ENCODE data around the gene GRAMD1B. TPM values are rescaled to one million over a fixed set of nuclear protein-coding genes. Genes with fewer than 3 reads are reported as not detected.

Gene GRAMD1B
- 13.1 TPM for polyA plus RNA-seq (2013, experiment 1 of 2)
- polyA plus RNA-seq (2013, experiment 2 of 2) = 12.8 TPM

DNA sequence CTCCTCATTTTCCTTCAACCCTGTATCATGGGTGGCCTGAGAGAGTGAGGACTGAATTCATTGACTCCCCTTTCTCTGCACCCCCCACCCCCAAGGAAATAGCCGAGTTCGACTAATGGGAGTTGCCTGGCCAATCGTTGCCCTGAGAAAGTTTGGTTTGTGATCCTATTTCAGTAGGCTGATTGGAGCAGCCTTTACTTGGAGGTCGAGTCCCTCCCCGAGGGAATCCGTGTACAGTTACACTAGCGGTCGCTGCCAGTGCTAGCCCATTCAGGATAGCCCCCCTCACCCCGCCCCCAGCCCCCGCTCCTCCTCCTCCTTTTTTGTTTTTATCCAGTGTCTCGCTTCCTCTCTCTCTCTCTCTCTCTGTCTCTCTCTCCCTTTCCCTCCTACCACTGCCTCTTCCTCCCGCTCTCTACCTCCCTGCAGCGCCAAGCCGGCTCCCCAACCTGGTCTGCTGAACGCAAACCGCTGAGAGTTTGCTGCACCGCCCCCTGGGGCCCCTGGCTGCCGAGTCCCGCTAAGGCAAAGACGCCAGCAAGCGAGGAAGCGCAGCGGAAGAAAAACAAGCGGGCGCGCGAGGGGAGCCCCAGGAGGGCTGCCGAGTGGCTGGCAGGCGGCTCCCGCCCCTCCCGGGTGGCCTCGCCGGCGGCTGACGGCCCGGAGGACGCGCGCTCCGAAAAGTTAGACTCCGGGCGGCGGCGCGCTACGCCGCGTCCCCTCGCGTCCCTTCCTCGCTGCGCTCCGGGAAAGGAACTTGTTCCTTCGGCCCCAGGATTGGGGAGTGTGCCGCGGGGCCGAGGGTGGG lies at the start of gene GRAMD1B:
Gene GRAMD1B (plus strand): TSS at position 357 of the 808 bp plus-strand sequence. CDS start 524 bp downstream, outside the sequence.
- WGBS, 2 donors (ENCODE audit: extremely low coverage in 2 of 2, insufficient read length in 2 of 2, insufficient replicate concordance in 1 of 2) = no CpG with 5 or more reads among the region's 57 CpGs

DNA sequence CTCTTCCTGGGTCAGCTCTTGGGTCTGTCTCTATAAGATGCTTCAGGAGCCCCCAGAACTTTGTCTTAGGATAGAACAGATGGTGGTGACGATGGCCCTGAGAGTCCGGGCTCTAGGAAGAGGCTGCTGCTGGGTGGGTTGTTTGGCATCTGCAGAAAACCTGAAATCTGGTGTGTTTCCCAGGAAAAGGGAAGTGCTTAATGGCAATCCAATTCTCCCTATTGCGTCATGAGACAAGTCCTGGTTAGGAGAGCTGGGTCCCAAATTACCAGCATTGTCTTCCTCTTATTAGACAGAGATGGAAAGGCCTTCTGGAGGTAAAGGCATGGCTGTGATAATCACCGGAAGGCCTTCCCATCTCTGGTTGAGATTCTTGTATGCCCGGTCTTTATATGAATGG lies 48.9 kb upstream of the GRAMD1B start:
- WGBS, 2 donors (ENCODE audit: extremely low coverage in 2 of 2, insufficient read length in 2 of 2, insufficient replicate concordance in 1 of 2) = no CpG with 5 or more reads among the region's 5 CpGs
- Histone ChIP-seq H3K9me3 (replicated peaks in 1 of 2; ENCODE audit: control insufficient read depth in 2 of 2, insufficient read depth in 1 of 2, low read depth in 1 of 2, low read length in 2 of 2) (no peaks in the 10 kb centered on the region), H3K4ac (ENCODE audit: low read length) (no peak overlapping the region), H3K79me1 (ENCODE audit: low read depth, low read length) (no peaks in the 10 kb centered on the region), H3K18ac (ENCODE audit: low read length) (no peak overlapping the region), H2BK5ac (ENCODE audit: low read length) (no peak overlapping the region), H3K4me3 (ENCODE audit: low read length in 2 of 2) (no peak overlapping the region), H4K91ac (ENCODE audit: low read depth, low read length, poor library complexity) (no peak overlapping the region), H2BK120ac (ENCODE audit: low read depth, low read length) (no peak overlapping the region), H3K4me1 (ENCODE audit: control insufficient read depth in 2 of 2, insufficient read depth in 1 of 2, low read depth in 1 of 2, low read length in 2 of 2) (no peaks in the 10 kb centered on the region), H4K8ac (ENCODE audit: low read depth, low read length) (no peak overlapping the region), H3K27me3 (ENCODE audit: control insufficient read depth in 3 of 3, insufficient read depth in 3 of 3, low read depth in 1 of 3, low read length in 3 of 3) (peaks cover 0 to 39% (median 0%) of the 10 kb centered on the region in 3 experiments), H3K4me2 (ENCODE audit: insufficient read depth, low read length, poor library complexity, severe bottlenecking) (no peak overlapping the region), H3K23ac (ENCODE audit: low read depth, low read length, poor library complexity) (no peak overlapping the region), H2BK15ac (ENCODE audit: low read length) (no peak overlapping the region), H3K36me3 (replicated peaks in 1 of 2; ENCODE audit: control insufficient read depth in 2 of 2, insufficient read depth in 2 of 2, low read length in 2 of 2) (no peaks in the 10 kb centered on the region), H3K9ac (ENCODE audit: low read depth, low read length, poor library complexity) (no peak overlapping the region), H2BK12ac (ENCODE audit: low read length) (no peak overlapping the region), H3K14ac (ENCODE audit: low read length) (no peak overlapping the region), H3K27ac (replicated peaks; ENCODE audit: low read length) (no peak overlapping the region), H2AFZ (ENCODE audit: low read length) (no peak overlapping the region), H2AK5ac (ENCODE audit: low read depth, low read length) (no peak overlapping the region)
- DNase-seq (ENCODE audit: low spot score) = no peak

More for the DNA sequence above, at the start of gene GRAMD1B:
- Histone ChIP-seq H3K9me3 (replicated peaks in 1 of 2; ENCODE audit: control insufficient read depth in 2 of 2, insufficient read depth in 1 of 2, low read depth in 1 of 2, low read length in 2 of 2) (no peaks in the 10 kb centered on the region), H3K4me1 (ENCODE audit: control insufficient read depth in 2 of 2, insufficient read depth in 1 of 2, low read depth in 1 of 2, low read length in 2 of 2) (peaks cover 1 to 21% of the 10 kb centered on the region in 2 donors), H3K27ac (replicated peaks; ENCODE audit: low read length) (peak within 1 kb of the TSS; percentile 71), H3K36me3 (replicated peaks in 1 of 2; ENCODE audit: control insufficient read depth in 2 of 2, insufficient read depth in 2 of 2, low read length in 2 of 2) (no peaks in the 10 kb centered on the region), H3K79me1 (ENCODE audit: low read depth, low read length) (peaks cover 13% of the 10 kb centered on the region), H3K23ac (ENCODE audit: low read depth, low read length, poor library complexity) (peak within 1 kb of the TSS; percentile 77), H3K4ac (ENCODE audit: low read length) (no peak within 1 kb of the TSS), H2BK12ac (ENCODE audit: low read length) (peak within 1 kb of the TSS; percentile 60), H3K9ac (ENCODE audit: low read depth, low read length, poor library complexity) (peak within 1 kb of the TSS; percentile 95), H2BK120ac (ENCODE audit: low read depth, low read length) (no peak within 1 kb of the TSS), H4K91ac (ENCODE audit: low read depth, low read length, poor library complexity) (peak within 1 kb of the TSS; percentile 58), H2AFZ (ENCODE audit: low read length) (peak within 1 kb of the TSS; percentile 96), H2BK15ac (ENCODE audit: low read length) (peak within 1 kb of the TSS; percentile 64), H3K14ac (ENCODE audit: low read length) (peak within 1 kb of the TSS; percentile 89), H3K4me2 (ENCODE audit: insufficient read depth, low read length, poor library complexity, severe bottlenecking) (peak within 1 kb of the TSS; percentile 87), H3K4me3 (ENCODE audit: low read length in 2 of 2) (peak within 1 kb of the TSS; percentile 46 to 96), H2AK5ac (ENCODE audit: low read depth, low read length) (peak within 1 kb of the TSS; percentile 57), H4K8ac (ENCODE audit: low read depth, low read length) (no peak within 1 kb of the TSS), H2BK5ac (ENCODE audit: low read length) (peak within 1 kb of the TSS; percentile 89), H3K27me3 (ENCODE audit: control insufficient read depth in 3 of 3, insufficient read depth in 3 of 3, low read depth in 1 of 3, low read length in 3 of 3) (peaks cover 0 to 76% (median 0%) of the 10 kb centered on the region in 3 experiments), H3K18ac (ENCODE audit: low read length) (peak within 1 kb of the TSS; percentile 96)
- peak; percentile 69 for DNase-seq (ENCODE audit: low spot score)

DNA sequence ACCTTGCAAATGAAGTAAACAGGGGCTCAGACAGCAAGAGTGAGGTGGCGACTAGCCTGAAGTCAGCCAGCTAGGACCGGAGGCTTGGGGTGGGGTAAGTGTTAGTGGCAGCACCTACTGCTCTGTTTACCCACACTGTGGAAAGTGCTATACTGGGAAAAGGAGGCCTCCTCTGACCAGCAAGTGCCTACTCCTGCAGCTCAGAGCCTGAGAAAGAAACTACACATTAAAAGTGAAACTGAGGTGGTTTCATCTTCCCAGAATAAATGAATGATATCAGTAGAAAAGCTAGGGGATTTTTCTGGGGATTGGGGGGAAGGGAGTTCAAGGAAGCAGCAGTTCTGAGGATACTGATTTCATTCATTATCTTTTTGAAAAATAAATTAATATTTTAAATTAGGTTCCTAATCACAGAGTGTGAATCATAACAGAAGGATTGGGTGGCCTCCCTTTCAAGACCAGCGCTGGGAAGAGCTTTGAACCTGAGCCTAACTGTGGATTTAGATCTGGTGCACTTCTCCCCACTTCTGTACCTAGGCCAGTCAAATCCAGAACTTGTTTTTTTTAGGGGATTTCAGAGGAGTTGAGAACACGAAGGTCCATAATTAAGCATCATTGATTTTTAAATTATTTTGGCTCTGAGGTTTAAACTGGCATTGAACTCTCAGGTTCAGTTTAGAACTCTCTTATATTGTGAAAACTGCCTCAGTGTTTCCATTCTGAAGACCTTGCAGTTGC lies 48.1 kb upstream of the GRAMD1B start:
- no peak for DNase-seq (ENCODE audit: low spot score)
- H3K14ac ChIP-seq (ENCODE audit: low read length) = no peak overlapping the region
- no peak overlapping the region for H2BK120ac ChIP-seq (ENCODE audit: low read depth, low read length)
- H2BK5ac ChIP-seq (ENCODE audit: low read length) = no peak overlapping the region
- H3K36me3 ChIP-seq (replicated peaks in 1 of 2; ENCODE audit: control insufficient read depth in 2 of 2, insufficient read depth in 2 of 2, low read length in 2 of 2) = no peaks in the 10 kb centered on the region
- no peak overlapping the region for H3K27ac ChIP-seq (replicated peaks; ENCODE audit: low read length)
- H3K4me2 ChIP-seq (ENCODE audit: insufficient read depth, low read length, poor library complexity, severe bottlenecking) = no peak overlapping the region
- H4K91ac ChIP-seq (ENCODE audit: low read depth, low read length, poor library complexity) = no peak overlapping the region
- no peaks in the 10 kb centered on the region for H3K79me1 ChIP-seq (ENCODE audit: low read depth, low read length)
- no peaks in the 10 kb centered on the region for H3K9me3 ChIP-seq (replicated peaks in 1 of 2; ENCODE audit: control insufficient read depth in 2 of 2, insufficient read depth in 1 of 2, low read depth in 1 of 2, low read length in 2 of 2)
- no peak overlapping the region for H3K23ac ChIP-seq (ENCODE audit: low read depth, low read length, poor library complexity)
- no CpG with 5 or more reads among the region's 4 CpGs for WGBS, 2 donors (ENCODE audit: extremely low coverage in 2 of 2, insufficient read length in 2 of 2, insufficient replicate concordance in 1 of 2)
- no peak overlapping the region for H2BK12ac ChIP-seq (ENCODE audit: low read length)
- no peak overlapping the region for H2AFZ ChIP-seq (ENCODE audit: low read length)
- no peak overlapping the region for H3K4ac ChIP-seq (ENCODE audit: low read length)
- no peak overlapping the region for H3K18ac ChIP-seq (ENCODE audit: low read length)
- no peak overlapping the region for H3K9ac ChIP-seq (ENCODE audit: low read depth, low read length, poor library complexity)
- no peak overlapping the region for H4K8ac ChIP-seq (ENCODE audit: low read depth, low read length)
- H3K4me3 ChIP-seq (ENCODE audit: low read length in 2 of 2) = no peak overlapping the region
- no peaks in the 10 kb centered on the region for H3K4me1 ChIP-seq (ENCODE audit: control insufficient read depth in 2 of 2, insufficient read depth in 1 of 2, low read depth in 1 of 2, low read length in 2 of 2)
- no peak overlapping the region for H2AK5ac ChIP-seq (ENCODE audit: low read depth, low read length)
- H3K27me3 ChIP-seq (ENCODE audit: control insufficient read depth in 3 of 3, insufficient read depth in 3 of 3, low read depth in 1 of 3, low read length in 3 of 3) = peaks cover 0 to 34% (median 0%) of the 10 kb centered on the region in 3 experiments
- H2BK15ac ChIP-seq (ENCODE audit: low read length) = no peak overlapping the region
